Kidney (tissue), 14 donors: ENCODE measurements around the gene DSC3. TPM values are rescaled to one million over a fixed set of nuclear protein-coding genes. Genes with fewer than 3 reads are reported as not detected.
"Not testable (repeated sequence)": the region's sequence is repeated elsewhere in the genome, so short reads cannot be mapped to it uniquely, and the experiment has no call there.

Experiments used
- DNase-seq, 5 donors: peaks; one replicate each; pipeline ENCODE4 v3.0.0-alpha.2; 2013 to 2020
- FAIRE-seq: peaks from 2 replicates; lab custom pipeline; 2012; peaks lifted over from hg19 to GRCh38; lab: Jason Lieb, UNC
- H3K27ac ChIP-seq, 2 donors: one replicate each; pipeline ENCODE4 v1.7.0; 2013; ENCODE audit warnings: low read depth in 2 of 2, low read length in 2 of 2, inconsistent platforms in 1 of 2
- H3K27me3 ChIP-seq: one replicate; pipeline ENCODE4 v1.7.1; 2013; ENCODE audit warnings: low read length, inconsistent platforms; ENCODE audit not compliant: control insufficient read depth, insufficient read depth
- H3K36me3 ChIP-seq, 3 donors: one replicate each; pipeline versions ENCODE4 v1.7.0 to v1.7.1; 2013; ENCODE audit warnings: low read length in 3 of 3, control low read depth in 1 of 3, inconsistent platforms in 1 of 3; ENCODE audit not compliant: insufficient read depth in 3 of 3, control insufficient read depth in 2 of 3
- H3K4me1 ChIP-seq, 3 donors: one replicate each; pipeline versions ENCODE4 v1.7.0 to v1.7.1; 2013; ENCODE audit warnings: low read length in 3 of 3, inconsistent platforms in 1 of 3, low read depth in 1 of 3; ENCODE audit not compliant: control insufficient read depth in 2 of 3, insufficient read depth in 2 of 3
- H3K4me3 ChIP-seq, 3 donors: one replicate each; pipeline versions ENCODE4 v1.7.0 to v1.8.1; 2013; ENCODE audit warnings: low read length in 3 of 3, control low read depth in 1 of 3, inconsistent platforms in 1 of 3
- H3K9ac ChIP-seq, 3 donors: one replicate each; pipeline versions ENCODE4 v1.7.0 to v1.7.1; 2013; ENCODE audit warnings: low read length in 3 of 3, control low read depth in 1 of 3, inconsistent platforms in 1 of 3
- H3K9me3 ChIP-seq, 3 donors: one replicate each; pipeline versions ENCODE4 v1.7.0 to v1.7.1; 2013; ENCODE audit warnings: low read length in 3 of 3, control low read depth in 1 of 3, inconsistent platforms in 1 of 3; ENCODE audit not compliant: control insufficient read depth in 2 of 3, insufficient read depth in 1 of 3
- intact Hi-C: fragments of 100-400 bp; cut with DNase I; formaldehyde crosslinking; loops from one replicate; pipeline ENCODE4 v1.11.1; 2022
- polyA plus RNA-seq: library from polyadenylated mRNA; stranded (reverse); fragments of 350-450 nt; fragmentation: Illumina TruSeq; extraction: RNeasy Lipid Tissue Mini Kit (QIAGEN cat#74804); gene quantifications from one replicate; pipeline ENCODE4 v1.2.3, GENCODE V29; 2014; ENCODE audit warnings: low read depth, low replicate concordance; ENCODE audit not compliant: insufficient read depth
- total RNA-seq: library from RNA; stranded (reverse); fragmentation: NEBNext Ultra II Directional; extraction: Animal tissue kit (Norgen Biotek cat#: 25700); gene quantifications from one replicate; pipeline ENCODE4 v1.2.1, GENCODE V29; 2021
- TF ChIP-seq, protein P1 (sequence below): IDR thresholded peaks from 3 replicates; pipeline ENCODE4 v1.5.1; 2012; ENCODE audit warnings: mild to moderate bottlenecking, moderate library complexity, borderline replicate concordance; ENCODE audit not compliant: insufficient read depth; ENCODE audit errors: extremely low read depth
- donor health status: control.
- donor health status: control.
- donor health status: control.
- donor health status: control.
- donor health status: control.
- donor health status: DM: yes; HTN: yes; CAD: no.
- donor health status: Normal renal cell carcinoma (clear cell type).

Gene DSC3
- total and polyA plus RNA-seq, 2 donors from 2014 or later = not detected

DNA sequence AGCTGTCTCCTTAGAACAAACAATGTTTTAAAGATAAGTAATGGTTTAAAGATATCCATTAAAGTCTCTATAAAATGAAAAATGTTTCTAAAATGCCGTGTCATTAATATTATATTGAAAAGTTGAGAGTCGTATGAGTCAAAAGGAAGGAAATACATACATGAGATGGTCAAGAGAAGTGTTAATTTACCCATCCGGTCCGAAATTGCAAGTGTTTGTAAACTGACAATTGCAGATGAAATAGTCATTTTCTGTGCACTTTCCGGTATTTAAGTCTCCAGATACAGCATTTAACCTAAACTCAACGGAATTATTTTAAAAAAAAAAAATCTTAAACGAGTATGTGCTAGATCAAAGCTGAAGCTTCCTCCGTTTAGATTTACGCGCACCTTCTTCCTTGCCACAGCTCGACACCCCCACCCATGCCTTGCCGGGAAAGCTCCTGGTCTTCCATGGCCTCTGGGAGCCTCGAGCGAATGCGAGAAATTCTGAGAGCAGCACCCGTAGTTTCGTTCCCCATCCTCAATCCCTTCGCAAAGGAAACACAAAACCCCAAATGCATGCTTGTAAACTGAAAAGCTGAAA, 1.8 kb downstream of the DSC3 start:
- Histone ChIP-seq H3K27ac (no peak overlapping the region), H3K9ac (no peak overlapping the region), H3K9me3 (no peaks in the 10 kb centered on the region), H3K4me3 (no peak overlapping the region), H3K36me3 (no peaks in the 10 kb centered on the region), H3K27me3 (peaks cover 34% of the 10 kb centered on the region), H3K4me1 (peaks cover 0 to 3% (median 0%) of the 10 kb centered on the region in 3 donors)
- FAIRE-seq (no peak), DNase-seq (peak in 3 of 5 donors; percentile 52 to 57 (median 54))
- intact Hi-C loops = no loop called here
- TF ChIP-seq, protein P1, sequence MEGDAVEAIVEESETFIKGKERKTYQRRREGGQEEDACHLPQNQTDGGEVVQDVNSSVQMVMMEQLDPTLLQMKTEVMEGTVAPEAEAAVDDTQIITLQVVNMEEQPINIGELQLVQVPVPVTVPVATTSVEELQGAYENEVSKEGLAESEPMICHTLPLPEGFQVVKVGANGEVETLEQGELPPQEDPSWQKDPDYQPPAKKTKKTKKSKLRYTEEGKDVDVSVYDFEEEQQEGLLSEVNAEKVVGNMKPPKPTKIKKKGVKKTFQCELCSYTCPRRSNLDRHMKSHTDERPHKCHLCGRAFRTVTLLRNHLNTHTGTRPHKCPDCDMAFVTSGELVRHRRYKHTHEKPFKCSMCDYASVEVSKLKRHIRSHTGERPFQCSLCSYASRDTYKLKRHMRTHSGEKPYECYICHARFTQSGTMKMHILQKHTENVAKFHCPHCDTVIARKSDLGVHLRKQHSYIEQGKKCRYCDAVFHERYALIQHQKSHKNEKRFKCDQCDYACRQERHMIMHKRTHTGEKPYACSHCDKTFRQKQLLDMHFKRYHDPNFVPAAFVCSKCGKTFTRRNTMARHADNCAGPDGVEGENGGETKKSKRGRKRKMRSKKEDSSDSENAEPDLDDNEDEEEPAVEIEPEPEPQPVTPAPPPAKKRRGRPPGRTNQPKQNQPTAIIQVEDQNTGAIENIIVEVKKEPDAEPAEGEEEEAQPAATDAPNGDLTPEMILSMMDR = no peak

DNA sequence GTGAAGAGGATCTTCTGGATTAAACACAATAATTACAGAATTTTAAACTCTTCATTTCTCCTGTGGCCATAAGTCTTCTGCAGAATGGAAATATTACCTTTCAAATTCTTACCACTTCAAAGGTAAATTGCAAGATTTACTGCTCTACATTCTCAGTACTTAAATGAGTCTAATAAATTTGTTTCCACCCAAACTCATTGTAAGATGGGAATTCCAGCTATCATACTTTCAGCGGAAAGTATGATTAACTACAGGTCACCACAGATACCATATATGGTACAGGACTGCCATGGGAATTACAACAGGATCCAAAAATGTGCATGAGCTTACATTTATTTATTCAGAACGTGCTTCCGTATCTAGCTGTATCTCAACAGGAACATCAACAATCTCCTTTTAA, 3.1 kb downstream of the DSC3 start:
- H3K4me3 ChIP-seq = no peak overlapping the region
- peaks cover 34% of the 10 kb centered on the region for H3K27me3 ChIP-seq
- no peaks in the 10 kb centered on the region for H3K36me3 ChIP-seq
- FAIRE-seq = no peak
- intact Hi-C loops = no loop called here
- no peaks in the 10 kb centered on the region for H3K9me3 ChIP-seq
- peaks cover 0 to 3% (median 0%) of the 10 kb centered on the region in 3 donors for H3K4me1 ChIP-seq
- TF ChIP-seq, protein P1 = no peak
- DNase-seq = no peak
- no peak overlapping the region for H3K9ac ChIP-seq
- no peak overlapping the region for H3K27ac ChIP-seq

DNA sequence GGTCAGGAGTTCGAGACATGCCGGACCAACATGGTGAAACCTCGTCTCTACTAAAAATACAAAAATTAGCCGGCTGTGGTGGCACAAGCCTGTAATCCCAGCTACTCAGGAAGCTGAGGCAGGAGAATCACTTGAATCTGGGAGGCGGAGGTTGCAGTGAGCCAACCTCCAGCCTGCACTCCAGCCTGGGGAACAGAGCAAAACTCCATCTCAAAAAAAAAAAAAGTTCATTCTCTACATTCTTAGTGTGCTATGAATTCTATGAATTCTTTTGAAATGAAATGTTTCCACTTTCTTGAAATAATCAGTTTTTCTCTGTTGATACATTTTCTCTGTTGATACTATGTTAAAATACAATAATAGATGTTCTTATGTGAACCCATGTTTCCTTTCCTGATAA, 4.9 kb downstream of the DSC3 start:
- H3K9me3 ChIP-seq, H3K4me3 ChIP-seq, H3K4me1 ChIP-seq, DNase-seq, H3K36me3 ChIP-seq, intact Hi-C loops, H3K9ac ChIP-seq, H3K27ac ChIP-seq: not testable (repeated sequence)
- FAIRE-seq = peak; percentile 17
- peaks cover 24% of the 10 kb centered on the region for H3K27me3 ChIP-seq

DNA sequence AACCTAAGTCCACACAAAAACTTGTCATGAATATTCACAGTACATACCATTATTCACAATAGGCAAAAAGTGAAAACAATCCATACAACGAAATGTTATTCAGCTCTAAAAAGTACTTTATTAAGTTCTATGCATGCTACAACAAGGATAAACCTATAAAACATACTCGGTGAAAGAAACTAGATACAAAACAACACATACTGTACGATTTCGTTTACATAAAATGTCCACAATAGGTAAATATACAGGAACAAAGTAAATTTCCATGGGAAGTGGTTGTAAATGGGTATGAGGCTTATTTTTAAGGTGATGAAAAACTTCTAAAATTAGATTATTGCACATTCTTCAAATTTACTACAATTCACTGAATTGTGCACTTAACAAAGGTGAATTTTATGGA, 8.0 kb downstream of the DSC3 start:
- H3K4me3 ChIP-seq = no peak overlapping the region
- FAIRE-seq = no peak
- H3K36me3 ChIP-seq = no peaks in the 10 kb centered on the region
- H3K27me3 ChIP-seq = peaks cover 2% of the 10 kb centered on the region
- TF ChIP-seq, protein P1 = no peak
- DNase-seq = no peak
- no peaks in the 10 kb centered on the region for H3K4me1 ChIP-seq
- no peak overlapping the region for H3K9ac ChIP-seq
- intact Hi-C loops = no loop called here
- no peaks in the 10 kb centered on the region for H3K9me3 ChIP-seq
- no peak overlapping the region for H3K27ac ChIP-seq
